ENCODE data around the gene ADGRB3. TPM values are rescaled to one million over a fixed set of nuclear protein-coding genes. Genes with fewer than 3 reads are reported as not detected.
"Not testable (repeated sequence)": the region's sequence is repeated elsewhere in the genome, so short reads cannot be mapped to it uniquely, and the experiment has no call there.

The ADGRB3 gene
- total RNA-seq, 1 donor from 2014 or later: 1.8 TPM

GRCh38 chr6:69423785-69424184, 788.7 kb downstream of the ADGRB3 start:
- peaks cover 9% of the 10 kb centered on the region for H3K4me1 Mint-ChIP-seq (ENCODE audit: low read depth)
- no peak overlapping the region for H3K4me3 Mint-ChIP-seq (ENCODE audit: low read depth)
- no peak for DNase-seq (ENCODE audit: low spot score, unreplicated experiment)
- no peaks in the 10 kb centered on the region for H3K36me3 Mint-ChIP-seq (ENCODE audit: insufficient read depth)
- no peaks in the 10 kb centered on the region for H3K9me3 Mint-ChIP-seq (ENCODE audit: low read depth)
- no peak overlapping the region for H3K27ac Mint-ChIP-seq
- TF ChIP-seq CTCF (IDR thresholded peaks at IDR 0.05; ENCODE audit: unreplicated experiment): no peak
- no peaks in the 10 kb centered on the region for H3K27me3 Mint-ChIP-seq

GRCh38 chr6:69424581-69424980, 789.5 kb downstream of the ADGRB3 start:
- Mint-ChIP-seq H3K9me3 (ENCODE audit: low read depth) (no peaks in the 10 kb centered on the region), H3K27ac (no peak overlapping the region), H3K4me3 (ENCODE audit: low read depth) (no peak overlapping the region), H3K4me1 (ENCODE audit: low read depth) (peaks cover 9% of the 10 kb centered on the region), H3K36me3 (ENCODE audit: insufficient read depth) (no peaks in the 10 kb centered on the region), H3K27me3 (no peaks in the 10 kb centered on the region)
- no peak for TF ChIP-seq CTCF (IDR thresholded peaks at IDR 0.05; ENCODE audit: unreplicated experiment)
- DNase-seq (ENCODE audit: low spot score, unreplicated experiment): no peak

GRCh38 chr6:69427882-69428281, 792.8 kb downstream of the ADGRB3 start:
- Mint-ChIP-seq H3K27ac (no peak overlapping the region), H3K27me3 (no peaks in the 10 kb centered on the region), H3K4me1 (ENCODE audit: low read depth) (peaks cover 9% of the 10 kb centered on the region), H3K4me3 (ENCODE audit: low read depth) (no peak overlapping the region), H3K36me3 (ENCODE audit: insufficient read depth) (no peaks in the 10 kb centered on the region), H3K9me3 (ENCODE audit: low read depth) (no peaks in the 10 kb centered on the region)
- TF ChIP-seq CTCF (IDR thresholded peaks at IDR 0.05; ENCODE audit: unreplicated experiment): no peak
- DNase-seq (ENCODE audit: low spot score, unreplicated experiment): no peak

- H3K4me1 Mint-ChIP-seq (ENCODE audit: low read depth); H3K9me3 Mint-ChIP-seq (ENCODE audit: low read depth); H3K36me3 Mint-ChIP-seq (ENCODE audit: insufficient read depth); H3K4me3 Mint-ChIP-seq (ENCODE audit: low read depth); DNase-seq (ENCODE audit: low spot score, unreplicated experiment); H3K27me3 Mint-ChIP-seq; H3K27ac Mint-ChIP-seq: not testable (repeated sequence)
Measured at GRCh38 chr6:69432168-69432567, 797.1 kb downstream of the ADGRB3 start.

- not testable (repeated sequence) for DNase-seq (ENCODE audit: low spot score, unreplicated experiment); H3K4me3 Mint-ChIP-seq (ENCODE audit: low read depth); H3K36me3 Mint-ChIP-seq (ENCODE audit: insufficient read depth); H3K27ac Mint-ChIP-seq; H3K4me1 Mint-ChIP-seq (ENCODE audit: low read depth); H3K27me3 Mint-ChIP-seq; H3K9me3 Mint-ChIP-seq (ENCODE audit: low read depth)
Measured at GRCh38 chr6:69433116-69433515, 798.0 kb downstream of the ADGRB3 start.

GRCh38 chr6:69438113-69438512, 803.0 kb downstream of the ADGRB3 start:
- H3K36me3 Mint-ChIP-seq (ENCODE audit: insufficient read depth): no peaks in the 10 kb centered on the region
- peaks cover 7% of the 10 kb centered on the region for H3K9me3 Mint-ChIP-seq (ENCODE audit: low read depth)
- H3K4me1 Mint-ChIP-seq (ENCODE audit: low read depth): no peaks in the 10 kb centered on the region
- DNase-seq (ENCODE audit: low spot score, unreplicated experiment): no peak
- no peaks in the 10 kb centered on the region for H3K27me3 Mint-ChIP-seq
- H3K4me3 Mint-ChIP-seq (ENCODE audit: low read depth): no peak overlapping the region
- H3K27ac Mint-ChIP-seq: no peak overlapping the region
- TF ChIP-seq CTCF (IDR thresholded peaks at IDR 0.05; ENCODE audit: unreplicated experiment): no peak
